MCF 10A (cell line): ENCODE results near the gene APOBEC3B. TPM values are rescaled to one million over a fixed set of nuclear protein-coding genes. Genes with fewer than 3 reads are reported as not detected.

Source experiments
- BruUV-seq: library from RNA; stranded (reverse); fragments of 400-500 nt; replicated peaks from 2 replicates; lab custom pipeline; 2021; lab: Mats Ljungman, UMichigan
- CTCF ChIA-PET: fragments of 300-600 bp; sonication (Branson Sonifier 250); formaldehyde crosslinking; extraction: SDS; loops from one replicate; lab custom pipeline; 2021; ENCODE audit warnings: antibody characterized with exemption, inconsistent platforms; lab: Yijun Ruan, JAX
- POLR2A ChIA-PET: fragments of 300-600, 350-650 bp; sonication (Branson Sonifier 250); formaldehyde crosslinking; extraction: SDS; loops from one replicate; lab custom pipeline; 2020; ENCODE audit warnings: antibody characterized with exemption, inconsistent platforms; lab: Yijun Ruan, JAX
- DNase-seq: peaks from one replicate; pipeline ENCODE4 v3.0.0-alpha.2; 2018; ENCODE audit not compliant: unreplicated experiment
- H3K27ac Mint-ChIP-seq: one replicate; pipeline ENCODE4 v1.8.0; 2022; ENCODE audit warnings: mild to moderate bottlenecking, low read depth, mixed read lengths; ENCODE audit not compliant: unreplicated experiment
- H3K27me3 Mint-ChIP-seq: one replicate; pipeline ENCODE4 v1.8.0; 2022; ENCODE audit warnings: mixed read lengths; ENCODE audit not compliant: insufficient read depth, unreplicated experiment
- H3K36me3 Mint-ChIP-seq: one replicate; pipeline ENCODE4 v1.8.0; 2022; ENCODE audit warnings: mild to moderate bottlenecking, moderate library complexity, mixed read lengths; ENCODE audit not compliant: insufficient read depth, unreplicated experiment
- H3K4me1 Mint-ChIP-seq: one replicate; pipeline ENCODE4 v1.8.0; 2022; ENCODE audit warnings: mixed read lengths; ENCODE audit not compliant: insufficient read depth, unreplicated experiment
- H3K4me3 Mint-ChIP-seq: one replicate; pipeline ENCODE4 v1.8.0; 2022; ENCODE audit warnings: mild to moderate bottlenecking, moderate library complexity, mixed read lengths; ENCODE audit not compliant: unreplicated experiment
- H3K9me3 Mint-ChIP-seq: one replicate; pipeline ENCODE4 v1.8.0; 2022; ENCODE audit warnings: mixed read lengths; ENCODE audit not compliant: unreplicated experiment
- CTCF ChIP-seq: fragments of 200-600 bp; IDR thresholded peaks from one replicate; pipeline ENCODE4 v1.8.0; 2022; ENCODE audit warnings: antibody characterized with exemption, mild to moderate bottlenecking; ENCODE audit not compliant: unreplicated experiment
- intact Hi-C: fragments of 100-400 bp; cut with micrococcal nuclease; formaldehyde crosslinking; loops from 2 replicates; pipeline ENCODE4 v1.14.1; 2022
- total RNA-seq: library from RNA; stranded (reverse); gene quantifications from 2 replicates; pipeline ENCODE4 v1.2.3, GENCODE V29; 2022

APOBEC3B gene
- total RNA-seq, 1 experiment from 2014 or later: 1.1 TPM

- no peak overlapping the region for H3K4me3 Mint-ChIP-seq
- no peaks in the 10 kb centered on the region for H3K36me3 Mint-ChIP-seq
- H3K27ac Mint-ChIP-seq: no peak overlapping the region
- no peak for TF ChIP-seq CTCF
- H3K4me1 Mint-ChIP-seq: peaks cover 6% of the 10 kb centered on the region
- intact Hi-C loops: no loop called here
- peaks cover 35% of the 10 kb centered on the region for H3K27me3 Mint-ChIP-seq
- DNase-seq: no peak
- POLR2A ChIA-PET: no interaction called here
- CTCF ChIA-PET: no interaction called here
- no peaks in the 10 kb centered on the region for H3K9me3 Mint-ChIP-seq
- BruUV-seq: no TSS peak
These were observed 18.3 kb upstream of the APOBEC3B start for GRCh38 chr22:38963872-38964271.

GRCh38 chr22:38964306-38964705, 17.8 kb upstream of the APOBEC3B start:
- ChIA-PET CTCF (interaction anchor here (0.6 kb wide), 1 partner anchor 95 kb away, joined by 3 read pairs; no protein-coding TSS in a partner anchor), POLR2A (no interaction called here)
- Mint-ChIP-seq H3K36me3 (no peaks in the 10 kb centered on the region), H3K27ac (no peak overlapping the region), H3K4me3 (no peak overlapping the region), H3K9me3 (no peaks in the 10 kb centered on the region), H3K4me1 (peaks cover 6% of the 10 kb centered on the region), H3K27me3 (peaks cover 36% of the 10 kb centered on the region)
- no TSS peak for BruUV-seq
- no peak for DNase-seq
- intact Hi-C loops: no loop called here
- no peak for TF ChIP-seq CTCF

- no peaks in the 10 kb centered on the region for H3K9me3 Mint-ChIP-seq
- ChIA-PET CTCF (no interaction called here), POLR2A (no interaction called here)
- no peaks in the 10 kb centered on the region for H3K36me3 Mint-ChIP-seq
- TF ChIP-seq CTCF: no peak
- no peak for DNase-seq
- no peak overlapping the region for H3K27ac Mint-ChIP-seq
- no TSS peak for BruUV-seq
- peaks cover 6% of the 10 kb centered on the region for H3K4me1 Mint-ChIP-seq
- intact Hi-C loops: no loop called here
- H3K4me3 Mint-ChIP-seq: no peak overlapping the region
- peaks cover 43% of the 10 kb centered on the region for H3K27me3 Mint-ChIP-seq
These were observed 17.2 kb upstream of the APOBEC3B start for GRCh38 chr22:38964989-38965388.

- TF ChIP-seq CTCF: no peak
- intact Hi-C loops: no loop called here
- Mint-ChIP-seq H3K4me3 (no peak overlapping the region), H3K27me3 (peaks cover 51% of the 10 kb centered on the region), H3K27ac (no peak overlapping the region), H3K36me3 (no peaks in the 10 kb centered on the region), H3K9me3 (no peaks in the 10 kb centered on the region), H3K4me1 (peaks cover 6% of the 10 kb centered on the region)
- no peak for DNase-seq
- CTCF ChIA-PET: interaction anchor here (0.6 to 0.9 kb wide), 2 partner anchors 96 to 116 kb away, joined by 3 to 4 read pairs; no protein-coding TSS in a partner anchor
- BruUV-seq: no TSS peak
- POLR2A ChIA-PET: interaction anchor here (0.6 kb wide), 2 partner anchors 27 to 37 kb away, joined by 3 read pairs; no protein-coding TSS in a partner anchor
These were observed 16.4 kb upstream of the APOBEC3B start for GRCh38 chr22:38965614-38966379.
